ENCODE results near the gene NKG7. TPM values are rescaled to one million over a fixed set of nuclear protein-coding genes. Genes with fewer than 3 reads are reported as not detected.

The NKG7 gene
- total and polyA plus RNA-seq, 2 of the 13 experiments (the other 11 are each of a cell fraction or from before 2014, with no cell fraction given): 0.40 TPM; not detected in 1

GRCh38 chr19:51354103-51354741, 18.2 kb downstream of the NKG7 start (continued):
- TF ChIP-seq SYNCRIP (IDR thresholded peaks at IDR 0.05; ENCODE audit: insufficient read depth, low read depth, low read length) (no peak), GATAD1 (CRISPR knock-in tag; IDR thresholded peaks at IDR 0.05) (peak; percentile 8; the same call in 1 of the 2 replicates), ZNF383 (CRISPR knock-in tag; IDR thresholded peaks at IDR 0.05; ENCODE audit: borderline replicate concordance) (no peak), ZNF761 (CRISPR knock-in tag; conservative IDR thresholded peaks at IDR 0.05) (no peak), ZNF121 (CRISPR knock-in tag; IDR thresholded peaks at IDR 0.05) (no peak), THAP7 (CRISPR knock-in tag; IDR thresholded peaks at IDR 0.05) (no peak), MBNL3 (CRISPR knock-in tag; conservative IDR thresholded peaks at IDR 0.05) (no peak), SMC3 (IDR thresholded peaks at IDR 0.05; ENCODE audit: low read length) (no peak), ZNF205 (CRISPR knock-in tag; IDR thresholded peaks at IDR 0.05) (peak; percentile 94; the same call in 1 of the 2 replicates), ZNF382 (CRISPR knock-in tag; IDR thresholded peaks at IDR 0.05; ENCODE audit: borderline replicate concordance) (no peak), ZIK1 (CRISPR knock-in tag; IDR thresholded peaks at IDR 0.05; ENCODE audit: borderline replicate concordance, low read depth) (no peak), ZNF556 (CRISPR knock-in tag; IDR thresholded peaks at IDR 0.05; ENCODE audit: borderline replicate concordance) (no peak), MAFK (conservative IDR thresholded peaks at IDR 0.05 in 1 of 2, IDR thresholded peaks at IDR 0.05 in 1 of 2; ENCODE audit: low read length in 2 of 2) (no peak), ZBTB46 (CRISPR knock-in tag; IDR thresholded peaks at IDR 0.05; ENCODE audit: borderline replicate concordance) (no peak), RXRA (CRISPR knock-in tag; IDR thresholded peaks at IDR 0.05) (peak; percentile 57), MED13 (CRISPR knock-in tag; IDR thresholded peaks at IDR 0.05) (no peak), ZBTB7A (CRISPR knock-in tag; IDR thresholded peaks at IDR 0.05) (peak; percentile 18; the same call in 1 of the 2 replicates), CENPBD1 (CRISPR knock-in tag; IDR thresholded peaks at IDR 0.05; ENCODE audit: borderline replicate concordance, low read depth) (no peak), MXD4 (CRISPR knock-in tag; IDR thresholded peaks at IDR 0.05) (no peak), YEATS2 (CRISPR knock-in tag; IDR thresholded peaks at IDR 0.05; ENCODE audit: borderline replicate concordance) (no peak), ZNF597 (CRISPR knock-in tag; IDR thresholded peaks at IDR 0.05) (no peak), NR2F6 (IDR thresholded peaks at IDR 0.05) (no peak; the same call in 1 of the 2 replicates), NR2F6 (CRISPR knock-in tag; IDR thresholded peaks at IDR 0.05) (peak; percentile 62), ZNF629 (CRISPR knock-in tag; conservative IDR thresholded peaks at IDR 0.05) (no peak), ZNF143 (CRISPR knock-in tag; IDR thresholded peaks at IDR 0.05) (no peak), GRHL1 (CRISPR knock-in tag; conservative IDR thresholded peaks at IDR 0.05) (no peak), ZZZ3 (CRISPR knock-in tag; IDR thresholded peaks at IDR 0.05; ENCODE audit: borderline replicate concordance) (no peak)

Measured in HepG2 (cell line).